Measurements from ENCODE around the gene TMIE.

DNA sequence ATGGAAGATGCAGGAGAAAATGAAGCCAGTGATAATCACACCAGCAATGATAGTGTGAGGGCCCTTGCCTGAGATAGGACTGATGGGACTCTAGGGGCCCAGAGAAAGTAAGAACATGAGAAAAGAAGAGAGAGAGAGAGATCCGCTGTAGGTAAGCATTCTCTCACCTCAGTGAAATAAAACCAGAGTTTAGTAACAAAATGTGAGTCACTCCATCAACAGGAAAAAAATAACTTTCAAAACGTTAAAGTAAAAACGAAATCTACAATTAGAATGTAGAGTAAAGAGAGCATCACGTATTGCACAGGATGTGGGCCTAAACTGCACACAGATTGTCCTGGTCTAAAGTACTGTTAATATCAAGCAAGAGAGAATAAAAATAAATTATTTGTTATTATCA is 23.2 kb downstream of the TMIE start:
- TF ChIP-seq, protein P1, sequence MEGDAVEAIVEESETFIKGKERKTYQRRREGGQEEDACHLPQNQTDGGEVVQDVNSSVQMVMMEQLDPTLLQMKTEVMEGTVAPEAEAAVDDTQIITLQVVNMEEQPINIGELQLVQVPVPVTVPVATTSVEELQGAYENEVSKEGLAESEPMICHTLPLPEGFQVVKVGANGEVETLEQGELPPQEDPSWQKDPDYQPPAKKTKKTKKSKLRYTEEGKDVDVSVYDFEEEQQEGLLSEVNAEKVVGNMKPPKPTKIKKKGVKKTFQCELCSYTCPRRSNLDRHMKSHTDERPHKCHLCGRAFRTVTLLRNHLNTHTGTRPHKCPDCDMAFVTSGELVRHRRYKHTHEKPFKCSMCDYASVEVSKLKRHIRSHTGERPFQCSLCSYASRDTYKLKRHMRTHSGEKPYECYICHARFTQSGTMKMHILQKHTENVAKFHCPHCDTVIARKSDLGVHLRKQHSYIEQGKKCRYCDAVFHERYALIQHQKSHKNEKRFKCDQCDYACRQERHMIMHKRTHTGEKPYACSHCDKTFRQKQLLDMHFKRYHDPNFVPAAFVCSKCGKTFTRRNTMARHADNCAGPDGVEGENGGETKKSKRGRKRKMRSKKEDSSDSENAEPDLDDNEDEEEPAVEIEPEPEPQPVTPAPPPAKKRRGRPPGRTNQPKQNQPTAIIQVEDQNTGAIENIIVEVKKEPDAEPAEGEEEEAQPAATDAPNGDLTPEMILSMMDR (IDR thresholded peaks at IDR 0.05; ENCODE audit: control extremely low read depth in 1 of 3, insufficient read depth in 1 of 3, low read depth in 1 of 3, low read length in 3 of 3), result no peak
- TF ChIP-seq CBX5 (IDR thresholded peaks at IDR 0.05; ENCODE audit: low read depth, low read length), result no peak
- TF ChIP-seq HDAC6 (IDR thresholded peaks at IDR 0.05; ENCODE audit: low read depth, low read length), result no peak
- TF ChIP-seq SIX5 (IDR thresholded peaks at IDR 0.05; ENCODE audit: low read depth, low read length), result no peak
- TF ChIP-seq RBBP5 (IDR thresholded peaks at IDR 0.05; ENCODE audit: borderline replicate concordance, low read depth, low read length), result no peak
- no peak for TF ChIP-seq BRCA1 (IDR thresholded peaks at IDR 0.05; ENCODE audit: low read depth, low read length)
- no peak for TF ChIP-seq EP300 (IDR thresholded peaks at IDR 0.05; ENCODE audit: borderline replicate concordance in 1 of 2, low read depth in 2 of 2, low read length in 2 of 2)
- TF ChIP-seq KDM1A (IDR thresholded peaks at IDR 0.05; ENCODE audit: borderline replicate concordance, low read length), result no peak
- no peak for TF ChIP-seq TEAD4 (IDR thresholded peaks at IDR 0.05; ENCODE audit: low read depth, low read length)
- no peak for TF ChIP-seq SP1 (IDR thresholded peaks at IDR 0.05; ENCODE audit: low read depth, low read length)
- TF ChIP-seq SIN3A (conservative IDR thresholded peaks at IDR 0.05 in 1 of 2, IDR thresholded peaks at IDR 0.05 in 1 of 2; ENCODE audit: low read depth in 1 of 2, low read length in 2 of 2), result no peak
- TF ChIP-seq TCF12 (IDR thresholded peaks at IDR 0.05; ENCODE audit: low read depth, low read length), result no peak
